GM12801 (cell line): Measurements from ENCODE around the gene AKR1C3.

Experiments used
- TF ChIP-seq, protein P1 (sequence below): IDR thresholded peaks from one replicate; pipeline ENCODE4 v1.5.1; 2011; ENCODE audit warnings: control low read depth; ENCODE audit not compliant: insufficient read length; ENCODE audit errors: extremely low read depth

AKR1C3 gene

GRCh38 chr10:5094265-5095205 lies at the start of gene AKR1C3:
AKR1C3 (plus strand) TSS chr10:5094414; CDS start chr10:5094445, 31 bp downstream.
- TF ChIP-seq, protein P1, sequence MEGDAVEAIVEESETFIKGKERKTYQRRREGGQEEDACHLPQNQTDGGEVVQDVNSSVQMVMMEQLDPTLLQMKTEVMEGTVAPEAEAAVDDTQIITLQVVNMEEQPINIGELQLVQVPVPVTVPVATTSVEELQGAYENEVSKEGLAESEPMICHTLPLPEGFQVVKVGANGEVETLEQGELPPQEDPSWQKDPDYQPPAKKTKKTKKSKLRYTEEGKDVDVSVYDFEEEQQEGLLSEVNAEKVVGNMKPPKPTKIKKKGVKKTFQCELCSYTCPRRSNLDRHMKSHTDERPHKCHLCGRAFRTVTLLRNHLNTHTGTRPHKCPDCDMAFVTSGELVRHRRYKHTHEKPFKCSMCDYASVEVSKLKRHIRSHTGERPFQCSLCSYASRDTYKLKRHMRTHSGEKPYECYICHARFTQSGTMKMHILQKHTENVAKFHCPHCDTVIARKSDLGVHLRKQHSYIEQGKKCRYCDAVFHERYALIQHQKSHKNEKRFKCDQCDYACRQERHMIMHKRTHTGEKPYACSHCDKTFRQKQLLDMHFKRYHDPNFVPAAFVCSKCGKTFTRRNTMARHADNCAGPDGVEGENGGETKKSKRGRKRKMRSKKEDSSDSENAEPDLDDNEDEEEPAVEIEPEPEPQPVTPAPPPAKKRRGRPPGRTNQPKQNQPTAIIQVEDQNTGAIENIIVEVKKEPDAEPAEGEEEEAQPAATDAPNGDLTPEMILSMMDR = no peak

DNA sequence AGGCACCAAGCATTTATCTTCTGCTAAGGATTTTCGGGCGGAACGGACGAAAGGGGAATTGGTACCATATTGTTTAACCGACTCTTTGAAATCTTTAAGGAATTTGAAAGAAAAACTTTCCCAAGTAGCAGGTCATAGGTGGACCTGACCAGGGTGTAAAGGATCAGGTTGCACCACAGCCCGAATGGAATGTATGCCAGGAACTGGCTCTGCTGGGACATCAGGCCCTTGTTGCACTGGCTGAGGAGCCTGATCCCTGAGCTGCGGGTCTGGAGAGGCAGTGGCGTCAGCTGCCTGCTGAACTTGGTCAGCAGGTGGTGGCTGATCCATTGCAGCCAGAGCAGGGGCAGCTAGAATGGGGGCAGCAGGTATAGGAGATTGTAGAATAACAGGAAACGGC lies 49.1 kb upstream of the AKR1C3 start:
- TF ChIP-seq, protein P1 = no peak

- TF ChIP-seq, protein P1 = no peak
These were observed 47.8 kb upstream of the AKR1C3 start for GRCh38 chr10:5046410-5046809.

GRCh38 chr10:5047912-5048628 lies 46.1 kb upstream of the AKR1C3 start:
- TF ChIP-seq, protein P1 = no peak

- TF ChIP-seq, protein P1 = no peak
These were observed 29.6 kb upstream of the AKR1C3 start for GRCh38 chr10:5064656-5065055.

GRCh38 chr10:5068274-5068984 lies 25.8 kb upstream of the AKR1C3 start:
- TF ChIP-seq, protein P1 = no peak
